Prostate gland (tissue), 2 donors: ENCODE results near the gene SPEN.

ENCODE experiments used
- POLR2AphosphoS5 ChIP-seq: sonication (generic); formaldehyde crosslinking; IDR thresholded peaks from one replicate; pipeline ENCODE4 v1.6.1; 2017; ENCODE audit warnings: antibody characterized with exemption
- TF ChIP-seq, protein P1 (sequence below), 4 experiments: fragments of 200-600 bp in 2 of 4; fragments of 450-650 bp in 2 of 4; sonication (generic) in 2 of 4; IDR thresholded peaks; 1 replicate in 3 of 4; 2 replicates in 1 of 4; pipeline ENCODE4 v1.5.1; 2016 to 2019; ENCODE audit warnings: antibody characterized with exemption in 4 of 4, mild to moderate bottlenecking in 2 of 4, moderate library complexity in 2 of 4

DNA sequence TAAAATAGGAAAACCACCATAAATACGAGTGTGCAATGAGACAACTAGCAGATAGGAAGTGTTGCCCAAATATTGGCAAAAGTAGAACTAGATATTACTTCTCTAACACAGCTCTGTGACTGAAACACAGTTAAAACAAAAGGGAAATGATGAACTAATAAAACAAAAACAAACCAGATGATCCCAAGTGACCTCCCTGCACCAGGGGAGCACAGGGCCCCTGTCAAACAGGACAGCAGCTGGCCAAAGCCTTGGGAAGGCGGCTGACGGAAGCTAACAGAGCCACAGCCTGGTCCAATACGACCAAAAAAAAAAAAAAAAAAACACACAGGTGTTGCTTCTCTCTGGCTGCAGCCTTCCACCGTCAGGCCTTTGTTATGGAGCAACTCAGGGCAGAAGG lies 110.6 kb downstream of the SPEN start:
- TF ChIP-seq, protein P1, sequence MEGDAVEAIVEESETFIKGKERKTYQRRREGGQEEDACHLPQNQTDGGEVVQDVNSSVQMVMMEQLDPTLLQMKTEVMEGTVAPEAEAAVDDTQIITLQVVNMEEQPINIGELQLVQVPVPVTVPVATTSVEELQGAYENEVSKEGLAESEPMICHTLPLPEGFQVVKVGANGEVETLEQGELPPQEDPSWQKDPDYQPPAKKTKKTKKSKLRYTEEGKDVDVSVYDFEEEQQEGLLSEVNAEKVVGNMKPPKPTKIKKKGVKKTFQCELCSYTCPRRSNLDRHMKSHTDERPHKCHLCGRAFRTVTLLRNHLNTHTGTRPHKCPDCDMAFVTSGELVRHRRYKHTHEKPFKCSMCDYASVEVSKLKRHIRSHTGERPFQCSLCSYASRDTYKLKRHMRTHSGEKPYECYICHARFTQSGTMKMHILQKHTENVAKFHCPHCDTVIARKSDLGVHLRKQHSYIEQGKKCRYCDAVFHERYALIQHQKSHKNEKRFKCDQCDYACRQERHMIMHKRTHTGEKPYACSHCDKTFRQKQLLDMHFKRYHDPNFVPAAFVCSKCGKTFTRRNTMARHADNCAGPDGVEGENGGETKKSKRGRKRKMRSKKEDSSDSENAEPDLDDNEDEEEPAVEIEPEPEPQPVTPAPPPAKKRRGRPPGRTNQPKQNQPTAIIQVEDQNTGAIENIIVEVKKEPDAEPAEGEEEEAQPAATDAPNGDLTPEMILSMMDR (IDR thresholded peaks at IDR 0.05): no peak
- no peak for TF ChIP-seq POLR2AphosphoS5
